ENCODE results near the gene LRRC18.

- TF ChIP-seq REST (IDR thresholded peaks at IDR 0.05; ENCODE audit: insufficient read depth in 1 of 2, low read depth in 2 of 2, low read length in 2 of 2), result no peak
- TF ChIP-seq POLR2AphosphoS5 (IDR thresholded peaks at IDR 0.05; ENCODE audit: low read depth, low read length), result no peak
- TF ChIP-seq TAF1 (IDR thresholded peaks at IDR 0.05; ENCODE audit: borderline replicate concordance, insufficient read depth, low read length), result no peak
- no peak for TF ChIP-seq SIN3A (IDR thresholded peaks at IDR 0.05; ENCODE audit: borderline replicate concordance, insufficient read depth, low read length)
Observed at GRCh38 chr10:48985621-48986158, 46.0 kb upstream of the LRRC18 start.

Measured in PFSK-1 (cell line).